Adipose tissue (tissue), 3 donors: ENCODE data around the gene ZNF202. TPM values are rescaled to one million over a fixed set of nuclear protein-coding genes. Genes with fewer than 3 reads are reported as not detected.

Source experiments
- H3K27ac ChIP-seq: one replicate; pipeline ENCODE4 v1.5.1; 2013; ENCODE audit warnings: low read depth, low read length
- WGBS, 3 donors: extraction: QIAGEN DNeasy Blood & Tissue Kit; methylation state at CpG; one replicate each; pipeline ENCODE4 v1.1.7; 2013; 5-methylcytosine and 5-hydroxymethylcytosine counted together
- polyA plus RNA-seq, 3 donors: library from polyadenylated mRNA; stranded (reverse); fragments of 200-250 nt; gene quantifications; one replicate each; pipeline ENCODE4 v1.2.3, GENCODE V29; 2013
- donor health status: healthy with polysubstance abuse.
- donor health status: Bipolar disorder and iron deficiency.
- donor health status: healthy.

Gene ZNF202
- polyA plus RNA-seq, 3 donors, result 3.5 to 7.3 (median 5.0) TPM

- no peak overlapping the region for H3K27ac ChIP-seq
- WGBS, 3 donors, result 49 to 91% (median 88%) methylated on average over 2 of the region's 2 CpGs
Observed at GRCh38 chr11:123696183-123696582, 45.3 kb downstream of the ZNF202 start.

GRCh38 chr11:123695231-123695630 lies 46.2 kb downstream of the ZNF202 start:
- whole genome bisulfite sequencing, 3 donors, result 84 to 88% (median 87%) methylated on average over 9 of the region's 9 CpGs
- H3K27ac ChIP-seq, result no peak overlapping the region

GRCh38 chr11:123694551-123694950 lies 46.9 kb downstream of the ZNF202 start:
- no peak overlapping the region for H3K27ac ChIP-seq
- 27 to 46% (median 31%) methylated on average over 2 of the region's 2 CpGs for WGBS, 3 donors

- H3K27ac ChIP-seq, result no peak overlapping the region
Observed at GRCh38 chr11:123692961-123693360, 48.5 kb downstream of the ZNF202 start.

DNA sequence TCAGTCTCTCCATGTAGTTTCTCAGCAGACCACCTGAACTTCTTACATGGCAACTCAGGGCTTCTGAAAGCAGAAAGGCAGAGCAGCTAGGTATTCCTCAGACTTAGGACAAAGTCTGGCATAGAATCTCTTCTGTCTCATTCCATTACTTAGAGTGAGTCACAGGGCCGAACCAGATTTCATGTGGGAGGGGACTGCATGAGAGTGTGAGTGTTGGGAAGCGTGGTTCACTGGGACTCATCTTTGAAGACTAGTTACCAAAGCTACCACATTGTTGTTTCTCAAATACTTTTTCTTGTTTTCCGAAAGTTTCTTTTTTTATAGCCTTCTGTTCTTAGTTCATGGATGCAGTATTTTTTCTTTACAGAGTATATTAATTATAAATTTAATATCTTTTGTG lies 51.0 kb downstream of the ZNF202 start:
- no peak overlapping the region for H3K27ac ChIP-seq
- 72 to 83% (median 75%) methylated on average over 3 of the region's 3 CpGs for WGBS, 3 donors

DNA sequence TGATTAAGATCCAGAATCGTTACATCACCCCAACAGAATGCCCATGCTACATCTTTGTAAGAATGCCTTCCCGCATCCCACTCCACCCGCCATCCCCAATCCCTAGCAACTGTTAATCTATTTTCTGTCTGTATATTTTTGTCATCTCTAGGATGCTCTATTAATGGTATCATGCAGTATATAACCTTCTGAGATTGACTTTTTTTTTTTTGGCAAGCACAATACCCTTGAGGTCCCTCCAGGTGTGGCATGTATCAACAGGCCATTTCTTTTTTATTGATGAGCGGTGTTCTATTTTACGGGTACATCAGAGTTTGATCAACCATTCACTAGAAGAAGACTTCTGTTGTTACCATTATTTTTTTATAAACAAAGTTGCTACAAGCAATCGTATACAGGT lies 56.9 kb downstream of the ZNF202 start:
- 92 to 93% (median 92%) methylated on average over 6 of the region's 6 CpGs for WGBS, 3 donors
- no peak overlapping the region for H3K27ac ChIP-seq

DNA sequence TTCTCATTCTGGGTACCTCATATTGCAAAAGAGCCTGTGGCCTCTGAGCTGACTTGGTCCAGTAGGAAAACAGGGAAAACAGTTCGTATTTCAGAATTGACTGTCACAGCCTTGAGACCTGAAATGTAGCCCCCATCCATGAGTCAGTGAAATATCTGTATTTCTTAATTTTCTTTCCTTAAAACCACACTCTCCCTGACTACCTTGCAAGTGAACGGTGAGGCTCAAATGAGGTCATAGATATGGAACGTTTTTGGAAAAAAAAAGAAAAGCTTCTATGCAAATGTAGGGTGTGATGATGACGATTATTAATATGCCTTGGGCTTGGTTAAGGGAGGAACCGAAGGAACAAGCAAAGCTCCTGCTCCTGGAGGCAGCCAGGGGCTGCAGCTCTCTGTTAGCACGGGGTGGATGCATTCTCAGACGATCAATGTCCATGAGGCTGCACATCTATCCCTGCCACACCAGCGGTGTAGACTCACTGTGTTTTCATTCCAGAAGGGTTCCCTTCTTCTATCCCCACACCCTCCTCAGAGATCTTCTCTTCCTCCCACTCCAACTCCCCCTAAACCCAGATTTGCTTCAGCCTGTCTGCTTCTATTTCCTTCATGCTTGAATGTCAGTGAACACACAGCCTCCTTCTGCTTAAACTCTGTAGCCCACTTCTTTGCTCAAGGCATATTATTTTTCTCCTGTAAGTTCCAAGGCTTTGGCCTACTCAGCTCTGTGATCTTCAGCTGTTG lies 57.9 kb downstream of the ZNF202 start:
- no peak overlapping the region for H3K27ac ChIP-seq
- WGBS, 3 donors, result 42 to 55% (median 53%) methylated on average over 8 of the region's 8 CpGs

DNA sequence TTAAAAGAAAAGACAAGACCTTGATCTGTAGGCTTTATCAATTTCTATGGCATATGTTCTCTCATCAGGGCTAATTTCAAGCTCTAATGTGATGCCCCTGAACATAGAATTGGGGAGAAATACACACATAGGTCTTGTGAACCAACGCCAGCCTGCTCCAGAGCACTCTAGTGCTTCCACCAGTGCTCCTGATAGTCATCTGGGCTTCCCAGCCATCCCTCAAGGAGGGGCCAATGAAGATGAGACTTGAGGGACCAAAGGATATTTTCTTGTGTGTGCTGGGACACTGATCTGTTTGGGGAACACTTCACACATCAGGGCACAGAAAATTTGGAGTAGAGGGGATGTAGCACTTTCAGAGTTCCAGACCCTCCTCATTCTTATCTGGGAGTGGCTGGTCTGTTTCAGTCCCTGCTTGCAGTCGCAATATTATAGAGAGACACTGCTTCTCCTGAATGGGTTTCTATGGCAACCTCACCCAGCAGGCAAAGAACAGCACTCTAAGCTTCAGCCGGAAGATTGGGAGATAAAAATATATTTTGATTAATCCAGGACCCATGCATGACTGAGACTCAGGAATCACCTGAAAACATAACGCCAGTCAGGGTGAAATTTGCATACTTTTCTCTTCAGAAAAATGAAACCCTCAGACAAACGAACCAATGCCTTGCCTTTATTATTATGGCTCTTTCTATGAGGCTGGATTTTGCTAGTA lies 58.6 kb downstream of the ZNF202 start:
- 47 to 58% (median 53%) methylated on average over 5 of the region's 5 CpGs for WGBS, 3 donors

GRCh38 chr11:123681030-123681429 lies 60.4 kb downstream of the ZNF202 start:
- no peak overlapping the region for H3K27ac ChIP-seq
- 53 to 75% (median 56%) methylated on average over 2 of the region's 2 CpGs for WGBS, 3 donors

More for the DNA sequence above, 58.6 kb downstream of the ZNF202 start:
- H3K27ac ChIP-seq, result no peak overlapping the region

DNA sequence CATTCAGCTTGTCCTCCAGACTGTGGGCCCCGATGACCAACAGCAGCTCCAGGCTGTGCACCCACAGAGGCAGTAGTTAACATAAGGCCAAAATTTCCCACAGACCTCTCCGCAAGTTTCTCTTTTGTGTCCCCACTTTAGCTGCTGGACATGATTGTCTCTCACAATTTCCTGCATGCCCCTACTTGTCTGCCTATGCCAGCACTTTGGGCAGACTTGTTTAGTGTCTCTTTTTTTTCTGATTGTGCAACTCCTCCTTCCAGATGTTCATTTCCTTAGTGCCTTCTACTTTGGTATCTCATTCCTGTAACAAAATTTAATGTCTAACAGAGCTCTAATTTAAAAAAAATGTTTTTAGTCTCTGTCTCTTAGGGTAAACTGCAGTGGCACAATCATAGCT lies 63.2 kb downstream of the ZNF202 start:
- WGBS, 3 donors, result 87 to 100% (median 90%) methylated on average over 2 of the region's 2 CpGs
- H3K27ac ChIP-seq, result no peak overlapping the region

GRCh38 chr11:123677510-123677909 lies 64.0 kb downstream of the ZNF202 start:
- WGBS, 3 donors, result 59 to 73% (median 73%) methylated on average over 2 of the region's 2 CpGs

GRCh38 chr11:123674297-123674696 lies 67.2 kb downstream of the ZNF202 start:
- H3K27ac ChIP-seq, result no peak overlapping the region
- 44 to 60% (median 48%) methylated on average over 2 of the region's 2 CpGs for WGBS, 3 donors

More at GRCh38 chr11:123677510-123677909, 64.0 kb downstream of the ZNF202 start:
- H3K27ac ChIP-seq, result no peak overlapping the region

Other genes with a start within 250 kb of the ZNF202 start
- 1 to 10 TPM in 2 of 3 donors, under 1 TPM in 1; 0.70 to 1.7 (median 1.6) TPM for gene SCN3B, start 87.0 kb downstream of the ZNF202 start, polyA plus RNA-seq
- gene OR6X1, start 12.9 kb upstream of the ZNF202 start, polyA plus RNA-seq, result not detected
- not detected for gene OR6M1, start 64.7 kb upstream of the ZNF202 start, polyA plus RNA-seq
- gene TMEM225, start 144.0 kb upstream of the ZNF202 start, polyA plus RNA-seq, result not detected
- gene OR8D4, start 160.5 kb upstream of the ZNF202 start, polyA plus RNA-seq, result not detected
- gene OR4D5, start 198.0 kb upstream of the ZNF202 start, polyA plus RNA-seq, result not detected
- not detected for gene OR6T1, start 202.2 kb upstream of the ZNF202 start, polyA plus RNA-seq
- gene OR10S1, start 236.1 kb upstream of the ZNF202 start, polyA plus RNA-seq, result not detected